Endothelial cell of umbilical vein (primary cell): Measurements from ENCODE around the gene SCP2. TPM values are rescaled to one million over a fixed set of nuclear protein-coding genes. Genes with fewer than 3 reads are reported as not detected.

ENCODE experiments used
- BruUV-seq: library from RNA; stranded (reverse); fragments of 400-500 nt; replicated peaks from 2 replicates; lab custom pipeline; 2021; lab: Mats Ljungman, UMichigan
- CTCF ChIA-PET: fragments of 300-600, 350-600 bp; sonication (Branson Sonifier 250); formaldehyde crosslinking; loops from one replicate; lab custom pipeline; 2021; ENCODE audit warnings: antibody characterized with exemption, inconsistent platforms; lab: Charles Lee
- POLR2A ChIA-PET: fragments of 300-600, 350-600 bp; sonication (Branson Sonifier 250); formaldehyde crosslinking; loops from one replicate; lab custom pipeline; 2021; ENCODE audit warnings: antibody characterized with exemption, inconsistent platforms; lab: Charles Lee
- DNase-seq: peaks from one replicate; pipeline ENCODE4 v3.0.0-alpha.2; 2011; ENCODE audit warnings: low read depth, low spot score
- FAIRE-seq: peaks from 2 replicates; lab custom pipeline; 2011; peaks lifted over from hg19 to GRCh38; lab: Jason Lieb, UNC
- H2AFZ ChIP-seq: 2 replicates; pipeline ENCODE4 v1.6.0; 2012; ENCODE audit warnings: low read depth, low read length, control low read depth, inconsistent platforms
- H3K27ac ChIP-seq: 2 replicates; pipeline ENCODE4 v1.5.1; 2011; ENCODE audit warnings: low read depth, mild to moderate bottlenecking, control low read depth, low read length, moderate library complexity; ENCODE audit not compliant: insufficient read depth
- H3K27me3 ChIP-seq, 2 experiments: 2 replicates each; pipeline versions ENCODE4 v1.6.0 to v1.6.1; 2011; ENCODE audit warnings: low read length in 2 of 2, mixed read lengths in 1 of 2; ENCODE audit not compliant: control insufficient read depth in 2 of 2, insufficient read depth in 2 of 2
- H3K36me3 ChIP-seq, 2 experiments: 2 replicates in 1 of 2; 3 replicates in 1 of 2; pipeline ENCODE4 v1.5.1; 2011; ENCODE audit warnings: low read length in 2 of 2, mild to moderate bottlenecking in 1 of 2, moderate library complexity in 1 of 2; ENCODE audit not compliant: control insufficient read depth in 2 of 2, insufficient read depth in 2 of 2; ENCODE audit errors: extremely low read depth in 1 of 2
- H3K4me1 ChIP-seq: 3 replicates; pipeline ENCODE4 v1.5.1; 2011; ENCODE audit warnings: mild to moderate bottlenecking, low read length; ENCODE audit not compliant: control insufficient read depth, insufficient read depth; ENCODE audit errors: extremely low read depth
- H3K4me2 ChIP-seq: 2 replicates; pipeline ENCODE4 v1.6.1; 2011; ENCODE audit warnings: low read length, control low read depth, mixed read lengths; ENCODE audit not compliant: insufficient read depth
- H3K4me3 ChIP-seq, 3 experiments: fragments of 200-600 bp in 1 of 3; sonication (generic), shearing (Covaris generic) in 1 of 3; replicated peaks in 1 of 3; 2 replicates each; pipeline ENCODE4 v1.5.1; 2011 to 2016; ENCODE audit warnings: control low read depth in 3 of 3, low read length in 3 of 3, mild to moderate bottlenecking in 2 of 3, inconsistent platforms in 1 of 3, low read depth in 1 of 3, moderate library complexity in 1 of 3; ENCODE audit not compliant: insufficient read depth in 1 of 3
- H3K79me2 ChIP-seq: 2 replicates; pipeline ENCODE4 v1.6.0; 2012; ENCODE audit warnings: low read length, inconsistent platforms; ENCODE audit not compliant: control insufficient read depth, insufficient read depth
- H3K9ac ChIP-seq: replicated peaks from 2 replicates; pipeline ENCODE3; 2011; ENCODE audit warnings: low read length, control low read depth; ENCODE audit not compliant: insufficient read depth; ENCODE audit errors: extremely low read depth
- H3K9me1 ChIP-seq: replicated peaks from 3 replicates; pipeline ENCODE4 v1.6.0; 2011; ENCODE audit warnings: mild to moderate bottlenecking, low read length; ENCODE audit not compliant: control insufficient read depth, insufficient read depth; ENCODE audit errors: extremely low read depth
- H3K9me3 ChIP-seq: replicated peaks from 2 replicates; pipeline ENCODE4 v1.5.1; 2012; ENCODE audit warnings: low read length, inconsistent platforms; ENCODE audit not compliant: control insufficient read depth, insufficient read depth
- H4K20me1 ChIP-seq: replicated peaks from 2 replicates; pipeline ENCODE3; 2011; ENCODE audit warnings: mild to moderate bottlenecking, low read length; ENCODE audit not compliant: control insufficient read depth, insufficient read depth; ENCODE audit errors: extremely low read depth
- EZH2 ChIP-seq: IDR thresholded peaks from 2 replicates; pipeline ENCODE4 v1.6.1; 2012; ENCODE audit warnings: borderline replicate concordance, low read depth, mild to moderate bottlenecking, moderate library complexity, low read length, inconsistent platforms; ENCODE audit not compliant: severe bottlenecking
- FOS ChIP-seq: IDR thresholded peaks from 2 replicates; pipeline ENCODE4 v1.6.1; 2011; ENCODE audit warnings: mild to moderate bottlenecking, low read length, moderate library complexity, borderline replicate concordance; ENCODE audit not compliant: insufficient read depth
- JUN ChIP-seq: IDR thresholded peaks from 2 replicates; pipeline ENCODE4 v1.6.1; 2011; ENCODE audit warnings: borderline replicate concordance, low read depth; ENCODE audit not compliant: insufficient read length, insufficient read depth
- MAX ChIP-seq: IDR thresholded peaks from 2 replicates; pipeline ENCODE4 v1.6.1; 2011; ENCODE audit not compliant: insufficient read depth, insufficient read length
- MYC ChIP-seq: IDR thresholded peaks from one replicate; pipeline ENCODE4 v1.6.1; 2011; ENCODE audit warnings: mild to moderate bottlenecking, low read depth, low read length
- POLR2A ChIP-seq: IDR thresholded peaks from 2 replicates; pipeline ENCODE4 v1.6.1; 2012; ENCODE audit warnings: low read depth, mild to moderate bottlenecking, control low read depth, low read length
- POLR2AphosphoS5 ChIP-seq: IDR thresholded peaks from 2 replicates; pipeline ENCODE4 v1.6.1; 2012; ENCODE audit warnings: low read depth, mild to moderate bottlenecking, control low read depth, low read length, moderate library complexity; ENCODE audit not compliant: insufficient read depth
- dilution Hi-C: fragments of 300-500 bp; cut with MboI; formaldehyde crosslinking; loops from one replicate; pipeline ENCODE4 v1.15.0; 2019; ENCODE audit warnings: low sequenced_read_pairs; ENCODE audit not compliant: extremely low pct_ligation_motif_present
- intact Hi-C: fragments of 100-400 bp; cut with micrococcal nuclease; formaldehyde crosslinking; loops from one replicate; pipeline ENCODE4 v1.10.0; 2022
- polyA plus RNA-seq, 4 experiments: library from polyadenylated mRNA; depleted of rRNA in 3 of 4; stranded (reverse) in 3 of 4; unstranded in 1 of 4; fragments of >200 nt; gene quantifications; 2 replicates each; pipeline versions ENCODE4 v1.2.1 to v1.2.3, GENCODE V29; 2011 to 2012; ENCODE audit warnings: missing spikeins in 1 of 4
- total RNA-seq: library from RNA; stranded (reverse); gene quantifications from 2 replicates; pipeline ENCODE4 v1.2.3, GENCODE V29; 2021
- TF ChIP-seq, protein P1 (sequence below), 2 donors: IDR thresholded peaks; 1 replicate in 1 of 2; 2 replicates in 1 of 2; pipeline ENCODE4 v1.5.1; 2011; ENCODE audit warnings: low read length in 2 of 2, mild to moderate bottlenecking in 2 of 2, moderate library complexity in 2 of 2, control low read depth in 1 of 2, inconsistent platforms in 1 of 2, low read depth in 1 of 2; ENCODE audit not compliant: insufficient read depth in 1 of 2; ENCODE audit errors: extremely low read depth in 1 of 2

SCP2 gene
- total and polyA plus RNA-seq, 2 donors (not counting 3 experiments of a cell fraction or from before 2014, with no cell fraction given), result 42.4 to 92.7 TPM

- ChIA-PET CTCF (interaction anchor here (0.5 to 1.3 kb wide), 3 partner anchors 9 to 1987 kb away, joined by 3 to 4 read pairs (median 3); no protein-coding TSS in a partner anchor), POLR2A (interaction anchor here (0.7 kb wide), 1 partner anchor 47 kb away, joined by 3 read pairs; no protein-coding TSS in a partner anchor)
- H3K27me3 ChIP-seq, result no peaks in the 10 kb centered on the region
- no peak for FAIRE-seq
- intact Hi-C loops, result no loop called here
- H3K9me3 ChIP-seq, result no peaks in the 10 kb centered on the region
- no peak for DNase-seq
- H3K79me2 ChIP-seq, result no peaks in the 10 kb centered on the region
- no peak overlapping the region for H3K27ac ChIP-seq
- H4K20me1 ChIP-seq, result no peaks in the 10 kb centered on the region
- no peak overlapping the region for H2AFZ ChIP-seq
- BruUV-seq, result no TSS peak
- dilution Hi-C loops, result no loop called here
- H3K4me3 ChIP-seq, result no peak overlapping the region
- no peak overlapping the region for H3K9ac ChIP-seq
- H3K4me2 ChIP-seq, result no peak overlapping the region
- TF ChIP-seq, protein P1, sequence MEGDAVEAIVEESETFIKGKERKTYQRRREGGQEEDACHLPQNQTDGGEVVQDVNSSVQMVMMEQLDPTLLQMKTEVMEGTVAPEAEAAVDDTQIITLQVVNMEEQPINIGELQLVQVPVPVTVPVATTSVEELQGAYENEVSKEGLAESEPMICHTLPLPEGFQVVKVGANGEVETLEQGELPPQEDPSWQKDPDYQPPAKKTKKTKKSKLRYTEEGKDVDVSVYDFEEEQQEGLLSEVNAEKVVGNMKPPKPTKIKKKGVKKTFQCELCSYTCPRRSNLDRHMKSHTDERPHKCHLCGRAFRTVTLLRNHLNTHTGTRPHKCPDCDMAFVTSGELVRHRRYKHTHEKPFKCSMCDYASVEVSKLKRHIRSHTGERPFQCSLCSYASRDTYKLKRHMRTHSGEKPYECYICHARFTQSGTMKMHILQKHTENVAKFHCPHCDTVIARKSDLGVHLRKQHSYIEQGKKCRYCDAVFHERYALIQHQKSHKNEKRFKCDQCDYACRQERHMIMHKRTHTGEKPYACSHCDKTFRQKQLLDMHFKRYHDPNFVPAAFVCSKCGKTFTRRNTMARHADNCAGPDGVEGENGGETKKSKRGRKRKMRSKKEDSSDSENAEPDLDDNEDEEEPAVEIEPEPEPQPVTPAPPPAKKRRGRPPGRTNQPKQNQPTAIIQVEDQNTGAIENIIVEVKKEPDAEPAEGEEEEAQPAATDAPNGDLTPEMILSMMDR (IDR thresholded peaks at IDR 0.05; ENCODE audit: extremely low read depth in 1 of 2, insufficient read depth in 1 of 2, low read depth in 1 of 2, low read length in 2 of 2), result no peak
- TF ChIP-seq POLR2AphosphoS5 (no peak), EZH2 (no peak), JUN (no peak), POLR2A (no peak), MYC (no peak), FOS (no peak), MAX (no peak)
- no peaks in the 10 kb centered on the region for H3K36me3 ChIP-seq
- H3K4me1 ChIP-seq, result no peaks in the 10 kb centered on the region
- no peaks in the 10 kb centered on the region for H3K9me1 ChIP-seq
Observed at GRCh38 chr1:52892424-52893215, 34.5 kb upstream of the SCP2 start.
